Prostate gland (tissue), 2 donors: ENCODE data around the gene LTK.

Experiments
- POLR2A ChIP-seq: fragments of 450-650 bp; IDR thresholded peaks from one replicate; pipeline ENCODE4 v1.6.1; 2016; ENCODE audit warnings: antibody characterized with exemption, mild to moderate bottlenecking
- TF ChIP-seq, protein P1 (sequence below), 4 experiments: fragments of 200-600 bp in 2 of 4; fragments of 450-650 bp in 2 of 4; sonication (generic) in 2 of 4; IDR thresholded peaks; 1 replicate in 3 of 4; 2 replicates in 1 of 4; pipeline ENCODE4 v1.5.1; 2016 to 2019; ENCODE audit warnings: antibody characterized with exemption in 4 of 4, mild to moderate bottlenecking in 2 of 4, moderate library complexity in 2 of 4

DNA sequence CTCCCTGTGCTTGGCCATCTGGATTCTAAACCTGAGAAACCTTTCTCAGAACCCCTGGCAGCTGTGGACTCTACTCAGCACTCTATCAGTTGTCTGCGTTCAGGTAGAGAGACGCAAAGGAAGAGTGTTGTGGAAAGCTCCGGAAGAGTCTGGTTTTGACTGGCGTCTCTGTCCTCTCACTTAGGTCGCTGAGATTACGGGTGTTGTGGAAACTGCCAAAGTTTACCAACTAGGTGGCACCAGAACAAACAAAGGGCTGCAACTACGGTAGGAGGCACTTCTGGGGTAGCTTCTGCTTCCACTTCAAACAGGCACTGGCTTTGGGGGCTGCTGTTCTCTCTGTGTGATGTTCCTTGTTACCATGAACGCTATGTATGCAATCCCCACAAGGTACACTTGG lies 39.2 kb downstream of the LTK start:
- TF ChIP-seq, protein P1, sequence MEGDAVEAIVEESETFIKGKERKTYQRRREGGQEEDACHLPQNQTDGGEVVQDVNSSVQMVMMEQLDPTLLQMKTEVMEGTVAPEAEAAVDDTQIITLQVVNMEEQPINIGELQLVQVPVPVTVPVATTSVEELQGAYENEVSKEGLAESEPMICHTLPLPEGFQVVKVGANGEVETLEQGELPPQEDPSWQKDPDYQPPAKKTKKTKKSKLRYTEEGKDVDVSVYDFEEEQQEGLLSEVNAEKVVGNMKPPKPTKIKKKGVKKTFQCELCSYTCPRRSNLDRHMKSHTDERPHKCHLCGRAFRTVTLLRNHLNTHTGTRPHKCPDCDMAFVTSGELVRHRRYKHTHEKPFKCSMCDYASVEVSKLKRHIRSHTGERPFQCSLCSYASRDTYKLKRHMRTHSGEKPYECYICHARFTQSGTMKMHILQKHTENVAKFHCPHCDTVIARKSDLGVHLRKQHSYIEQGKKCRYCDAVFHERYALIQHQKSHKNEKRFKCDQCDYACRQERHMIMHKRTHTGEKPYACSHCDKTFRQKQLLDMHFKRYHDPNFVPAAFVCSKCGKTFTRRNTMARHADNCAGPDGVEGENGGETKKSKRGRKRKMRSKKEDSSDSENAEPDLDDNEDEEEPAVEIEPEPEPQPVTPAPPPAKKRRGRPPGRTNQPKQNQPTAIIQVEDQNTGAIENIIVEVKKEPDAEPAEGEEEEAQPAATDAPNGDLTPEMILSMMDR (IDR thresholded peaks at IDR 0.05): no peak
- TF ChIP-seq POLR2A: no peak
